Parathyroid adenoma (tissue), 2 donors: Measurements from ENCODE around the gene KRTAP12-3.

ENCODE experiments used
- H2AFZ ChIP-seq: fragments of 300-600 bp; sonication (generic); one replicate; pipeline ENCODE4 v1.7.0; 2017; ENCODE audit warnings: antibody characterized with exemption, mild to moderate bottlenecking
- H3K27ac ChIP-seq: fragments of 300-600 bp; sonication (generic); one replicate; pipeline ENCODE4 v1.7.0; 2017
- H3K27me3 ChIP-seq: fragments of 300-600 bp; sonication (generic); one replicate; pipeline ENCODE4 v1.7.0; 2017; ENCODE audit warnings: low read length; ENCODE audit not compliant: control insufficient read depth, insufficient read depth
- H3K36me3 ChIP-seq: fragments of 300-600 bp; sonication (generic); one replicate; pipeline ENCODE4 v1.7.0; 2017; ENCODE audit warnings: low read length; ENCODE audit not compliant: control insufficient read depth, insufficient read depth
- H3K4me1 ChIP-seq: fragments of 300-600 bp; sonication (generic); one replicate; pipeline ENCODE4 v1.7.0; 2017; ENCODE audit warnings: control low read depth
- H3K4me2 ChIP-seq: fragments of 300-600 bp; sonication (generic); one replicate; pipeline ENCODE4 v1.7.0; 2017; ENCODE audit warnings: low read length
- H3K4me3 ChIP-seq: fragments of 300-600 bp; sonication (generic); one replicate; pipeline ENCODE4 v1.7.0; 2017; ENCODE audit warnings: low read depth, low read length
- H3K79me2 ChIP-seq: fragments of 300-600 bp; sonication (generic); one replicate; pipeline ENCODE4 v1.7.0; 2017; ENCODE audit warnings: control low read depth
- H3K9ac ChIP-seq: fragments of 300-600 bp; sonication (generic); one replicate; pipeline ENCODE4 v1.7.0; 2017; ENCODE audit warnings: mild to moderate bottlenecking
- H3K9me3 ChIP-seq: fragments of 300-600 bp; sonication (generic); one replicate; pipeline ENCODE4 v1.7.0; 2017; ENCODE audit warnings: low read length; ENCODE audit not compliant: control insufficient read depth
- TF ChIP-seq, protein P1 (sequence below): fragments of 300-600 bp; sonication (generic); IDR thresholded peaks from one replicate; pipeline ENCODE4 v1.7.0; 2017; ENCODE audit warnings: antibody characterized with exemption, mild to moderate bottlenecking
- donor health status: primary hyperparathyroidism.

KRTAP12-3 gene

DNA sequence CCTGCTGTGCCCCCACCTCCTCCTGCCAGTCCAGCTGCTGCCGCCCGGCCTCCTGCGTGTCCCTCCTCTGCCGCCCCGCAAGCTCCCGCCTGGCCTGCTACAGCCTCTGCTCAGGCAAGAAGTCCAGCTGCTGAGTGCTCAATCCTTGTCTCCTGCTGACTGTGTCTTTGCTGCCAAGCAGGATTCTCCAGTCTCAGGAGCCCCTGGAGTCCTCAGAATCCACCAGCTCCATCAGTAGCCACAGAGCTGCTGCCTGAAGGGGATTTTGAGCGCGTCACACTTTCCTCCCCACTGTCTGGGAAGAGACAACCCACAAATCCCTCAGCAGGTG is 10.5 kb upstream of the KRTAP12-3 start:
- Histone ChIP-seq H3K4me1 (no peaks in the 10 kb centered on the region), H3K27me3 (no peaks in the 10 kb centered on the region), H3K9ac (no peak overlapping the region), H3K4me3 (no peak overlapping the region), H2AFZ (no peak overlapping the region), H3K36me3 (no peaks in the 10 kb centered on the region), H3K4me2 (no peak overlapping the region), H3K27ac (no peak overlapping the region), H3K9me3 (no peaks in the 10 kb centered on the region), H3K79me2 (no peaks in the 10 kb centered on the region)
- TF ChIP-seq, protein P1, sequence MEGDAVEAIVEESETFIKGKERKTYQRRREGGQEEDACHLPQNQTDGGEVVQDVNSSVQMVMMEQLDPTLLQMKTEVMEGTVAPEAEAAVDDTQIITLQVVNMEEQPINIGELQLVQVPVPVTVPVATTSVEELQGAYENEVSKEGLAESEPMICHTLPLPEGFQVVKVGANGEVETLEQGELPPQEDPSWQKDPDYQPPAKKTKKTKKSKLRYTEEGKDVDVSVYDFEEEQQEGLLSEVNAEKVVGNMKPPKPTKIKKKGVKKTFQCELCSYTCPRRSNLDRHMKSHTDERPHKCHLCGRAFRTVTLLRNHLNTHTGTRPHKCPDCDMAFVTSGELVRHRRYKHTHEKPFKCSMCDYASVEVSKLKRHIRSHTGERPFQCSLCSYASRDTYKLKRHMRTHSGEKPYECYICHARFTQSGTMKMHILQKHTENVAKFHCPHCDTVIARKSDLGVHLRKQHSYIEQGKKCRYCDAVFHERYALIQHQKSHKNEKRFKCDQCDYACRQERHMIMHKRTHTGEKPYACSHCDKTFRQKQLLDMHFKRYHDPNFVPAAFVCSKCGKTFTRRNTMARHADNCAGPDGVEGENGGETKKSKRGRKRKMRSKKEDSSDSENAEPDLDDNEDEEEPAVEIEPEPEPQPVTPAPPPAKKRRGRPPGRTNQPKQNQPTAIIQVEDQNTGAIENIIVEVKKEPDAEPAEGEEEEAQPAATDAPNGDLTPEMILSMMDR, result no peak

DNA sequence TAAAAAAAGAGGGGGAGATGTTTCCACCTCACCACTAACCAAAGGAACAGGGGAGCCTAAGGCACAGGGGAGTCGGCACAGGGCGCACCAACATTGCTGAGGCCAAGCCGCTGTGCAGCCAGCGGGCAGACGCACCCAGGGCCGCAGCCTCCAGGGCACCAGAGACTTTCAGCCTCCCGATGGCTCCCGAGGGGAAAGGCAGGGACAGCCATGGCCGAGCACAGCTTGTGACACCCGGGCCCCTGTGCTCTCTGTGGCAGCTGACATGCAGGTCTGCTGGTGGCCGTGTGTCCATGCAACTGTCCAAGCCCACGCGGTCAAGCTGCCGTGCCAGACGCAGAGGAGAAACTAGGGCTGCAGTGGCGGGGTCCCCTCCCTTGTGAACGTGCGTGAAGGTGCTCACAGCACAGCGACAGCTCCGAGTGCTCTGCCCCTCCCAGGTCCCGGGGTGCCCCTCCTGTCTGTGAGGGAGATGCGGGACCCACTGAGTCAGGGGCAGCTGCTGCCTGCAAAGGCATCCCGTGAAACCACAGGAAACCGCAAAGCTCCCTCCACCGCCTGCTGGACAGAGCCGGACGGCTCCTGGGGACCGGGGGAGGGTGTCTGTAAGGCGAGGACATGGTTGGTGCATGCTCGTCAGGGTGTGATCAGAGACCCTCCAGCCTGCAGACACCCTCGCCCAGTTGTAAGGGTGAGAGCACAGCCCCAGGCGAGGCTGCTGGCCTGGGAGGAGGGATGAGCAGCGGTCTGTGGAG is 9.0 kb upstream of the KRTAP12-3 start:
- H3K9ac ChIP-seq, result no peak overlapping the region
- H3K27me3 ChIP-seq, result no peaks in the 10 kb centered on the region
- TF ChIP-seq, protein P1, result no peak
- H3K4me3 ChIP-seq, result no peak overlapping the region
- H3K4me2 ChIP-seq, result no peak overlapping the region
- no peaks in the 10 kb centered on the region for H3K36me3 ChIP-seq
- H2AFZ ChIP-seq, result no peak overlapping the region
- no peaks in the 10 kb centered on the region for H3K9me3 ChIP-seq
- no peaks in the 10 kb centered on the region for H3K4me1 ChIP-seq
- H3K27ac ChIP-seq, result no peak overlapping the region
- no peaks in the 10 kb centered on the region for H3K79me2 ChIP-seq

DNA sequence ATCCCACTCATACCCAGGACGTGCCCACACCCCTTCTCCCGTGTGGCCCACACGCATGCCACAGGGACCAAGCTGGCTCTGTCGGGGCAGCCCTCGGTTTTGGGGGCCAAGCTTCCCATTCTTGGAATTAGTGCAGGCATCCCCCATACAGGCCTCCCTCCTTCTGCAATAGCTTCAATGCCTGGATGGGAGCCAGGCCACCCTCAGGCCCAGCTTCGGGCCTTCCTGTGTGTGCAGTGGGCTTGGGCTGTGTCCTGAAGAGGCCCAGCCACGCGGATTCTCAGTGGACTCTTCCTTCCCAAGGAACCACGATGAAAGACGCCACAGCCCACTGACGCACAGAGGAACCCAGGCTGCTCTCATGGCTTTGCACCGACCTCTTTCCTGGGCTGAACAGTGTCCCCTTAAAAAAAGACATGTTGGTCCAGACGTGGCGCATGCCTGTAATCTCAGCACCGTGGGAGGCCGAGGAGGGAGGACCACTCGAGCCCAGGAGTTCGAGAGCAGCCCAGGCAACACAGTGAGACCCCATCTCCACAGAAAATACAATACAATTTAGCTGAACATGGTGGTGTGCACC is 8.1 kb upstream of the KRTAP12-3 start:
- Histone ChIP-seq H3K27ac (no peak overlapping the region), H3K9ac (no peak overlapping the region), H2AFZ (no peak overlapping the region), H3K4me2 (no peak overlapping the region), H3K4me1 (no peaks in the 10 kb centered on the region), H3K36me3 (no peaks in the 10 kb centered on the region), H3K9me3 (no peaks in the 10 kb centered on the region), H3K79me2 (no peaks in the 10 kb centered on the region), H3K27me3 (no peaks in the 10 kb centered on the region), H3K4me3 (no peak overlapping the region)
- TF ChIP-seq, protein P1, result no peak

DNA sequence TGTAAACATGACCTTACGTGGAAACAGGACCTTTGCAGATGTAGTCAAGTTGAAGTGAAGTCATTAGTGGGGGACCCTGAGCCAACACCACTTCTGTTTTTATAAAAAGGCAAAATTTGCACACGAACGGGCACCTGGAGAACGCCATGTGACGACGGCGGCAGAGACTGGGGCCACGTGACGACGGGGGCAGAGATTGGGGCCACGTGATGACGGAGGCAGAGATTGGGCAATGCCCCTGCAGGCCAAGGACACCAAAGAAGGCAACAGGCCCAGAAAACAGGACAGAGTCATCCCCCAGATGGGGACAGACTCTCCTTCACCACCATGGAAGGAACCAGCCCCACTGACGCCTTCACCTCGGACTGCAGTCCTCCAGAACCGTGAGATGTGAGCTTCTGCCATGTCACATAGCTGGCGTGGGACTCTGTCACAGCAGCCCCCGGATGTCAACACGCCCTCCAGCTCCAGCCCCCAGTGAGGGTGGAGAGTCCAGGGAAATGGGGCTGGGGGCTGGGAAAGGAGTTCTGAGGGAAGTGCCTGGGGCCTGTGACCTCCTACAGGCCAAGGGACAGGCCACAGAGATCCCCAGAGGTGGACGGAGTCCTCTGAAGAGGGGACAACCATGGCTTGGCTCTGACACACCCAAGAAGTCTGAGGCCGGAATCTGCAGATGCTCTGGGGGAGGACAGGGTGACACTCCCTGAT is 7.3 kb upstream of the KRTAP12-3 start:
- no peak overlapping the region for H3K4me2 ChIP-seq
- no peak overlapping the region for H3K4me3 ChIP-seq
- H3K4me1 ChIP-seq, result no peaks in the 10 kb centered on the region
- no peaks in the 10 kb centered on the region for H3K36me3 ChIP-seq
- H2AFZ ChIP-seq, result no peak overlapping the region
- H3K9me3 ChIP-seq, result no peaks in the 10 kb centered on the region
- no peak overlapping the region for H3K27ac ChIP-seq
- no peak overlapping the region for H3K9ac ChIP-seq
- H3K79me2 ChIP-seq, result no peaks in the 10 kb centered on the region
- TF ChIP-seq, protein P1, result no peak
- no peaks in the 10 kb centered on the region for H3K27me3 ChIP-seq
